Liver (tissue), 9 donors: ENCODE results near the gene VWF. TPM values are rescaled to one million over a fixed set of nuclear protein-coding genes. Genes with fewer than 3 reads are reported as not detected.

Source experiments
- DNase-seq: peaks from one replicate; pipeline ENCODE4 v3.0.0-alpha.2; 2017; ENCODE audit warnings: low spot score
- H3K27ac ChIP-seq, 2 donors: one replicate each; pipeline ENCODE4 v1.7.0; 2013; ENCODE audit warnings: inconsistent platforms in 2 of 2, low read length in 2 of 2, control low read depth in 1 of 2, low read depth in 1 of 2, mild to moderate bottlenecking in 1 of 2
- H3K27me3 ChIP-seq, 4 donors: one replicate each; pipeline versions ENCODE4 v1.6.1 to v1.7.0; 2013; ENCODE audit warnings: low read length in 3 of 4, inconsistent platforms in 1 of 4, mild to moderate bottlenecking in 1 of 4, moderate library complexity in 1 of 4; ENCODE audit not compliant: control insufficient read depth in 4 of 4, insufficient read depth in 4 of 4
- H3K36me3 ChIP-seq, 4 donors: one replicate each; pipeline versions ENCODE4 v1.6.1 to v1.7.0; 2013; ENCODE audit warnings: low read length in 3 of 4, mild to moderate bottlenecking in 3 of 4, low read depth in 1 of 4, moderate library complexity in 1 of 4; ENCODE audit not compliant: control insufficient read depth in 4 of 4, insufficient read depth in 3 of 4
- H3K4me1 ChIP-seq, 4 donors: one replicate each; pipeline versions ENCODE4 v1.6.1 to v1.7.0; 2013; ENCODE audit warnings: low read length in 3 of 4, mild to moderate bottlenecking in 3 of 4, moderate library complexity in 1 of 4; ENCODE audit not compliant: control insufficient read depth in 4 of 4, insufficient read depth in 4 of 4
- H3K4me3 ChIP-seq, 3 donors: one replicate each; pipeline versions ENCODE4 v1.6.1 to v1.7.0; 2013; ENCODE audit warnings: low read length in 3 of 3, control low read depth in 1 of 3, low read depth in 1 of 3, mild to moderate bottlenecking in 1 of 3
- H3K9ac ChIP-seq, 2 donors: one replicate each; pipeline ENCODE4 v1.7.0; 2013; ENCODE audit warnings: low read length in 2 of 2, mild to moderate bottlenecking in 2 of 2, moderate library complexity in 2 of 2, control low read depth in 1 of 2, low read depth in 1 of 2
- H3K9me3 ChIP-seq, 4 donors: one replicate each; pipeline versions ENCODE4 v1.6.1 to v1.7.0; 2013; ENCODE audit warnings: low read length in 3 of 4; ENCODE audit not compliant: control insufficient read depth in 4 of 4
- EGR1 ChIP-seq, 2 donors: IDR thresholded peaks; 2 replicates each; pipeline ENCODE4 v1.6.1; 2016 to 2018; ENCODE audit warnings: antibody characterized with exemption in 2 of 2, low read depth in 2 of 2
- FOXA1 ChIP-seq: IDR thresholded peaks from 2 replicates; pipeline ENCODE4 v1.6.1; 2016; ENCODE audit warnings: antibody characterized with exemption
- FOXA2 ChIP-seq: IDR thresholded peaks from 2 replicates; pipeline ENCODE4 v1.6.1; 2016; ENCODE audit warnings: antibody characterized with exemption
- GABPA ChIP-seq, 2 donors: IDR thresholded peaks in 1 of 2; conservative IDR thresholded peaks in 1 of 2; 2 replicates each; pipeline ENCODE4 v1.6.1; 2016; ENCODE audit warnings: antibody characterized with exemption in 2 of 2, mild to moderate bottlenecking in 1 of 2, moderate library complexity in 1 of 2
- HNF4G ChIP-seq: IDR thresholded peaks from 2 replicates; pipeline ENCODE4 v1.6.1; 2016; ENCODE audit warnings: antibody characterized with exemption
- MAX ChIP-seq: IDR thresholded peaks from 2 replicates; pipeline ENCODE4 v1.6.1; 2016; ENCODE audit warnings: antibody characterized with exemption
- NR2F2 ChIP-seq: IDR thresholded peaks from 2 replicates; pipeline ENCODE4 v1.6.1; 2016; ENCODE audit warnings: antibody characterized with exemption
- RAD21 ChIP-seq, 2 donors: IDR thresholded peaks; 2 replicates each; pipeline ENCODE4 v1.6.1; 2016; ENCODE audit warnings: antibody characterized with exemption in 2 of 2, mild to moderate bottlenecking in 2 of 2
- RXRA ChIP-seq, 2 donors: IDR thresholded peaks; 2 replicates each; pipeline ENCODE4 v1.6.1; 2017 to 2018; ENCODE audit warnings: antibody characterized with exemption in 2 of 2, mild to moderate bottlenecking in 1 of 2
- SP1 ChIP-seq: IDR thresholded peaks from 2 replicates; pipeline ENCODE4 v1.6.1; 2018; ENCODE audit warnings: antibody characterized with exemption, mild to moderate bottlenecking
- WGBS: extraction: QIAGEN DNeasy Blood & Tissue Kit; methylation state at CpG from one replicate; pipeline ENCODE4 v1.1.7; 2013; 5-methylcytosine and 5-hydroxymethylcytosine counted together
- polyA plus RNA-seq, 2 donors: library from polyadenylated mRNA; stranded (reverse) in 1 of 2; unstranded in 1 of 2; fragments of 200-250 nt in 1 of 2; fragments of >200 nt in 1 of 2; fragmentation: Nextera tagmentation in 1 of 2; extraction: Ambion mirVana in 1 of 2; gene quantifications; one replicate each; pipeline versions ENCODE4 v1.2.1 to v1.2.3, GENCODE V29; 2013 to 2015
- total RNA-seq, 2 donors: library from RNA; depleted of rRNA; stranded (reverse); fragments of >200 nt; gene quantifications; one replicate each; pipeline ENCODE4 v1.2.3, GENCODE V29; 2014
- TF ChIP-seq, protein P1 (sequence below): IDR thresholded peaks from 2 replicates; pipeline ENCODE4 v1.6.1; 2016; ENCODE audit warnings: antibody characterized with exemption, mild to moderate bottlenecking
- TF ChIP-seq, protein P2 (sequence below): IDR thresholded peaks from 2 replicates; pipeline ENCODE4 v1.6.1; 2016; ENCODE audit warnings: antibody characterized with exemption
- donor health status: healthy.
- donor health status: healthy.
- donor health status: healthy.
- donor health status: healthy.
- donor health status: healthy.

Gene VWF
- total and polyA plus RNA-seq, 4 donors = 2.1 to 10.8 (median 4.0) TPM

- Histone ChIP-seq H3K27me3 (peaks cover 0 to 3% (median 0%) of the 10 kb centered on the region in 4 donors), H3K27ac (no peak overlapping the region), H3K36me3 (no peaks in the 10 kb centered on the region), H3K4me3 (no peak overlapping the region), H3K9ac (no peak overlapping the region), H3K4me1 (no peaks in the 10 kb centered on the region), H3K9me3 (no peaks in the 10 kb centered on the region)
- no peak for DNase-seq
- 77% methylated on average over 7 of the region's 7 CpGs for WGBS
- no peak for TF ChIP-seq EGR1 (IDR thresholded peaks at IDR 0.05; ENCODE audit: low read depth in 2 of 2)
- no peak for TF ChIP-seq FOXA1
- no peak for TF ChIP-seq FOXA2
- TF ChIP-seq NR2F2 = no peak
- TF ChIP-seq RAD21 (IDR thresholded peaks at IDR 0.05) = no peak
- TF ChIP-seq, protein P1, sequence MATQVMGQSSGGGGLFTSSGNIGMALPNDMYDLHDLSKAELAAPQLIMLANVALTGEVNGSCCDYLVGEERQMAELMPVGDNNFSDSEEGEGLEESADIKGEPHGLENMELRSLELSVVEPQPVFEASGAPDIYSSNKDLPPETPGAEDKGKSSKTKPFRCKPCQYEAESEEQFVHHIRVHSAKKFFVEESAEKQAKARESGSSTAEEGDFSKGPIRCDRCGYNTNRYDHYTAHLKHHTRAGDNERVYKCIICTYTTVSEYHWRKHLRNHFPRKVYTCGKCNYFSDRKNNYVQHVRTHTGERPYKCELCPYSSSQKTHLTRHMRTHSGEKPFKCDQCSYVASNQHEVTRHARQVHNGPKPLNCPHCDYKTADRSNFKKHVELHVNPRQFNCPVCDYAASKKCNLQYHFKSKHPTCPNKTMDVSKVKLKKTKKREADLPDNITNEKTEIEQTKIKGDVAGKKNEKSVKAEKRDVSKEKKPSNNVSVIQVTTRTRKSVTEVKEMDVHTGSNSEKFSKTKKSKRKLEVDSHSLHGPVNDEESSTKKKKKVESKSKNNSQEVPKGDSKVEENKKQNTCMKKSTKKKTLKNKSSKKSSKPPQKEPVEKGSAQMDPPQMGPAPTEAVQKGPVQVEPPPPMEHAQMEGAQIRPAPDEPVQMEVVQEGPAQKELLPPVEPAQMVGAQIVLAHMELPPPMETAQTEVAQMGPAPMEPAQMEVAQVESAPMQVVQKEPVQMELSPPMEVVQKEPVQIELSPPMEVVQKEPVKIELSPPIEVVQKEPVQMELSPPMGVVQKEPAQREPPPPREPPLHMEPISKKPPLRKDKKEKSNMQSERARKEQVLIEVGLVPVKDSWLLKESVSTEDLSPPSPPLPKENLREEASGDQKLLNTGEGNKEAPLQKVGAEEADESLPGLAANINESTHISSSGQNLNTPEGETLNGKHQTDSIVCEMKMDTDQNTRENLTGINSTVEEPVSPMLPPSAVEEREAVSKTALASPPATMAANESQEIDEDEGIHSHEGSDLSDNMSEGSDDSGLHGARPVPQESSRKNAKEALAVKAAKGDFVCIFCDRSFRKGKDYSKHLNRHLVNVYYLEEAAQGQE = no peak
- TF ChIP-seq, protein P2, sequence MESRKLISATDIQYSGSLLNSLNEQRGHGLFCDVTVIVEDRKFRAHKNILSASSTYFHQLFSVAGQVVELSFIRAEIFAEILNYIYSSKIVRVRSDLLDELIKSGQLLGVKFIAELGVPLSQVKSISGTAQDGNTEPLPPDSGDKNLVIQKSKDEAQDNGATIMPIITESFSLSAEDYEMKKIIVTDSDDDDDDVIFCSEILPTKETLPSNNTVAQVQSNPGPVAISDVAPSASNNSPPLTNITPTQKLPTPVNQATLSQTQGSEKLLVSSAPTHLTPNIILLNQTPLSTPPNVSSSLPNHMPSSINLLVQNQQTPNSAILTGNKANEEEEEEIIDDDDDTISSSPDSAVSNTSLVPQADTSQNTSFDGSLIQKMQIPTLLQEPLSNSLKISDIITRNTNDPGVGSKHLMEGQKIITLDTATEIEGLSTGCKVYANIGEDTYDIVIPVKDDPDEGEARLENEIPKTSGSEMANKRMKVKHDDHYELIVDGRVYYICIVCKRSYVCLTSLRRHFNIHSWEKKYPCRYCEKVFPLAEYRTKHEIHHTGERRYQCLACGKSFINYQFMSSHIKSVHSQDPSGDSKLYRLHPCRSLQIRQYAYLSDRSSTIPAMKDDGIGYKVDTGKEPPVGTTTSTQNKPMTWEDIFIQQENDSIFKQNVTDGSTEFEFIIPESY = no peak
- no peak for TF ChIP-seq SP1
- no peak for TF ChIP-seq RXRA (IDR thresholded peaks at IDR 0.05)
- TF ChIP-seq GABPA (IDR thresholded peaks at IDR 0.05 in 1 of 2, conservative IDR thresholded peaks at IDR 0.05 in 1 of 2) = no peak
Measured at GRCh38 chr12:5910790-5911548, 213.5 kb downstream of the VWF start.

DNA sequence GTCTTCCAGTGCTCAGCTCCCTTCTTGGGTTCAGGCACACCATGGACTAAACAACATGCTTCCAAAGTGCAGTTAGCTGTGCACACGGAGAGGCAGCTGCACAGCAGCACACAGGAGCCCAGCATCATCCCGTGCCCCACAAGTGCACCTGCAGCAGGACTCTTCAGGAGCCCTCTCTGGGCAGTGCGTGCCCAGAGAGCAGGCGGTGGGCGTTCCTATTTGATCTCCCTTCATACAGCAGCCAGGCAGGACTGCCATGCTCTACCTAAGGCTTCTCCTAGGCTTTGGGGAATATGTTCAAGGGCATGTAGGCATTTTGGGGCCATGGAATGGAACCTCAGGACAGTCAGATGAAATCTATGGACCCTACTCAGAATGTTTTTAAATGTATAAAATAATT lies 214.9 kb downstream of the VWF start:
- no peaks in the 10 kb centered on the region for H3K36me3 ChIP-seq
- peaks cover 0 to 3% (median 0%) of the 10 kb centered on the region in 4 donors for H3K27me3 ChIP-seq
- WGBS = 83% methylated on average over 5 of the region's 5 CpGs
- no peak overlapping the region for H3K9ac ChIP-seq
- no peak overlapping the region for H3K27ac ChIP-seq
- no peak for TF ChIP-seq GABPA (IDR thresholded peaks at IDR 0.05 in 1 of 2, conservative IDR thresholded peaks at IDR 0.05 in 1 of 2)
- no peak for TF ChIP-seq MAX
- no peak for TF ChIP-seq FOXA1
- no peak for TF ChIP-seq HNF4G
- TF ChIP-seq, protein P1 = no peak
- no peak for TF ChIP-seq RXRA (IDR thresholded peaks at IDR 0.05)
- H3K9me3 ChIP-seq = no peaks in the 10 kb centered on the region
- no peaks in the 10 kb centered on the region for H3K4me1 ChIP-seq
- DNase-seq = no peak
- no peak overlapping the region for H3K4me3 ChIP-seq
